GM15510 (cell line): Measurements from ENCODE around the gene ADGRG7.

ENCODE experiments used
- POLR2A ChIP-seq: IDR thresholded peaks from 3 replicates; pipeline ENCODE4 v1.6.1; 2011; ENCODE audit warnings: borderline replicate concordance; ENCODE audit not compliant: insufficient read length; ENCODE audit errors: extremely low read depth

Gene ADGRG7

GRCh38 chr3:100627491-100627890 lies 18.1 kb downstream of the ADGRG7 start:
- no peak for TF ChIP-seq POLR2A

DNA sequence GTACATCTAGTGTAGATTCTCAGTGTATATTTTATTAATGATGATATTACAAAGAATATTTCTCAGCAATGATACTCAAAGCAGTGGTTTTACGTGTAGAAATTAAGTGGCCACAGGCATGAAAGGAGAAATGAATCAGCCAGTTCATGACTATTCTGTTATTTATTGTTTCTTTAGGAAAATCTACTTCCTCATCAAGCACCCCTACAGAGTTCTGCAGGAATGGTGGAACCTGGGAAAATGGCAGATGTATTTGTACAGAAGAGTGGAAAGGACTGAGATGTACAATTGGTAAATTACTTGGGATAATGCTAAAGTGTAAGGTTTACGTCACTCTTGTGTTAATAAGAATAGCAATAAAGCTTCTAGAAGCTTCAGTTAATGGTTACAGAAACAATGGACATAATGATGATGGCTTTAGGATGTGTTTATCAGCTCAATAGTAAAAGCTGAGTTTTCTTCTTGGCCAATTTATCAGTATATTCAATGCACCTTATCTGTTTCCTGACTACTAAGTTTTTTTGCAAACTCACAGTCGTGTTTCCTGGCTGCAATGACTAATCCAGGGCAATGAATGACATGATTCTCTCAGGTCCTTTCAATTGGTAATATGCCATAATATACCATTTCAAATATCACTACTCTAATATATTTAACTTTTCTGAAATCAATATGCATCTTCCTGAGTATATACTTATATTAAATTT lies 20.2 kb downstream of the ADGRG7 start:
- no peak for TF ChIP-seq POLR2A

GRCh38 chr3:100630664-100631063 lies 21.3 kb downstream of the ADGRG7 start:
- no peak for TF ChIP-seq POLR2A

GRCh38 chr3:100631236-100631635 lies 21.8 kb downstream of the ADGRG7 start:
- no peak for TF ChIP-seq POLR2A

DNA sequence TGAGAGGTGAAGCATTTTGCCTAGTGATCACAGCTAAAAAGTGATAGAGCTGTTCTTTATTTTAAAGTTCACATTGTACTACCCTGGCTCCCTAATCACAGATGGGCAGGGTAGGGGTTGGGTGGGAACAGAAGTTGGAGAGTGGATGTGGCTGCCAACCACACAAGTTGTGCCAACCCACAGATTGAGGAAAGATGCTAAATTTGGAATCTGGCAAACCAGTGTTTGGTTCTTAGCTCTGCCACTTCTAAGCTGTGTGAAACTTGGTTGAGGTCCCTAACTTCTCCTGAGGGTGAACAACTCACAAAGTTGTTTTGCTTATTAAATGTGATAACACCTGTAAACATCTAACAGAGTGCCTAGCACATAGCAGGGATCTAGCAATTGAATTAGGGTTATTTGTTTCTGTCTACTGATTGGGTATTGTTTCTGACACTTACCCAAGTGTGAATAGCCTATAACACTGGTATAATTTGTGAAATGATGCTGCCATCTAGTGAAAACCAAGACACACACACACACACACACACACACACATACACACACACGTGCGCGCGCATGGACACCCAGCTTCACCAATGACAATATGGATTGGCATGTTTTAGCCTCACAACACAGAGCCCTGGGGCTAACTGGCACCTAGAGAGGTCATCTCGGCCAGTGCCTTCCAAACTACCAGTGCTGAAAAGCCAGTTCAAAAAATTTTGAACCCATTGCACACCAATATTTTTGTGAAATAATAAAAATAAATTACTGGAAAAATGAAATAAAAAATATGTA lies 25.3 kb downstream of the ADGRG7 start:
- no peak for TF ChIP-seq POLR2A

GRCh38 chr3:100635273-100635701 lies 25.9 kb downstream of the ADGRG7 start:
- no peak for TF ChIP-seq POLR2A

DNA sequence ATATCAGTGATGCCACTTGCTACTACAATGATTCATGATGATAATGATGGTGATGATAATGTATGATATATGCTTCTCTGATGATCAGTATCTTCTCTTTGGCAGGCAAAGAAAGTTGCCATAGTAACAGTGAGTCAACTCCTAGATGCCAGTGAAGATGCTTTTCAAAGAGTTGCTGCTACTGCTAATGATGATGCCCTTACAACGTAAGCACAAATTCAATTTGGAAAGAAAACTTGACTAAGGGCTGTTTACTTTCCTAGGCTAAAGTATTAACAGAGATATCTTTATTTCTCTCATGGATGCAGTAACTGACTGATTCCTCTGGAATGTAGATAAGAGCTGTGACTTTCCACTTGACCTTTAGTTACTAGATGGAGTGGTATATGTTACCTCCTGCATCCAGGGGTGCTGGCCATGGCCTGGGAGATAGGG lies 27.8 kb downstream of the ADGRG7 start:
- no peak for TF ChIP-seq POLR2A

- TF ChIP-seq POLR2A = no peak
These were observed 31.2 kb downstream of the ADGRG7 start for GRCh38 chr3:100640633-100641032.

DNA sequence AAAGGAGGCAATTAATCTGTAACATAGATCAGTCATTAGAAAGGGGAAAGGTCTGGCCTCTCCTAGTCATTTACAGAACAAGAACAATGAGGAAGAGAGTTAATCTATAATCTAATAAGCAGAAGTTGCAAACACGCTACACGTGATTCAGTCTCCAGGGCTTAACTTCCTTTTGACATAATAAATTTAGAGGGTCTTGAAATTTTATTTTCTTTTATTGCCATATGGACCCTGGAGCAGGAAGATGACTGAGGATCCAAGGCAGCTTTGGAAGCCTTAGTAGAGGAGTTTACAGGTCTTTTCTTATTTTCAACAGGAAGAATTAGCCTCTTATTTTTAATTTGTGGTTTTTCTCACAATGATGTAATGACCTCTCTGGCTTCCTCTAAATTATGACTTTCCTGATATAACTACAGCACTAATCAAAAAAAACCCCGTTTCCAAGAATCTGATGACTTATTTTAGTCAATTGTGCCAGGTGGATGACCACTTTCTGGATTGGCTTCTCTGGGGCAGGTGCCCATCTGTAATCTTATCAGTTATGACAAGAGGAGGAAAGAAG lies 32.2 kb downstream of the ADGRG7 start:
- no peak for TF ChIP-seq POLR2A

- TF ChIP-seq POLR2A = no peak
These were observed 36.5 kb downstream of the ADGRG7 start for GRCh38 chr3:100645913-100646312.

DNA sequence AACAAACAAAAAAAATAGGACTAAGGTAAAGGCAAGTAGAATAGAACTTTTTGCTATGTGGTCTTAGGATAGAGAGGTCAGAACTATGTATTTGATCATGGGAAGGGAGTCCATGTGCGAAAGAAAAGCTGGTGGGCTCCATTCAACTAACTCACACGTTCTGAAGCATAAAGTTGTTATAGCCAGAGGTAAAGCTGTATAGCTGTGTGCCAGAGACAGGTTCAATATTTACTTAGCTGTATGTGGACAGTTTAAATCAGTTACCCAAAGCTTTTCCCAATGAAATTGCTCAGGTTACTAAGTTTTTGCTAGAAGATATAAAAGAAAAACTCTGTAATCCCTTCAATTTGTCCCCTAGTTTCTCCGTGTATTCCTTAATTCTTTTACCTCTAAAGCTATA lies 37.8 kb downstream of the ADGRG7 start:
- TF ChIP-seq POLR2A = no peak

GRCh38 chr3:100647657-100648056 lies 38.3 kb downstream of the ADGRG7 start:
- no peak for TF ChIP-seq POLR2A

- TF ChIP-seq POLR2A = no peak
These were observed 41.5 kb downstream of the ADGRG7 start for GRCh38 chr3:100650651-100651619.

DNA sequence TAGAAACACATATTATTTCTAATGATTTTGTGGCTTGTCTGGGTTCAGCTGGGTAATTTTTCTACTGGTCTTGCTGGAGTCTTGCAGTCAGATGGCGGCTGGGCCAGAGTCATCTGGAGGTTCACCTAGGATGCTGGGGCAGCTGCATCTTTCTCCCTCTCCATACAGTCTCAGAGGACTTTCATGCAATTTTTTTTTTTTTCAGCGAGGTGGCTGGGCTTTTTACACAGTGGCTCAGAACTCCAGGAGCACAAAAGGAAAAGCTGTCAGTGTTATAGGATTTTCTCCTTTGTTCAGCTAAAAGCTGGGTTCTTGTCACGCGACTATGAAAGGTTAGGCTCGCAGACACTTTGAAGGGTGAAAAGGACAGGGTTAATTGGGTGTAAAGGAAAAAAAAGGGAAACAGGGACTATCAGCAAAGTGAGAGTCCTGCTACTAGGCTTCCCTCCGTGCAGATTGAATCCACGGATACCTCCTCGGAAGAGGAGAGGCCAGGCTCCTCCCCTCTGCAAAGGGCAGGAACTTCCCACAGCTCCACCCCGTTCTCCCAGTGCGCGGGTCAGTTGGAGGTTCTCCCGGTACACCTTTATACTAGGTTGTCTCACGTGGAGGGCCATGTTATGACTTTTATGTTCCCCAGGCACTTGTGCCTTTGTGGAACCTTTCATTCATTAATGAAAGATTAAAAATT lies 44.3 kb downstream of the ADGRG7 start:
- no peak for TF ChIP-seq POLR2A

DNA sequence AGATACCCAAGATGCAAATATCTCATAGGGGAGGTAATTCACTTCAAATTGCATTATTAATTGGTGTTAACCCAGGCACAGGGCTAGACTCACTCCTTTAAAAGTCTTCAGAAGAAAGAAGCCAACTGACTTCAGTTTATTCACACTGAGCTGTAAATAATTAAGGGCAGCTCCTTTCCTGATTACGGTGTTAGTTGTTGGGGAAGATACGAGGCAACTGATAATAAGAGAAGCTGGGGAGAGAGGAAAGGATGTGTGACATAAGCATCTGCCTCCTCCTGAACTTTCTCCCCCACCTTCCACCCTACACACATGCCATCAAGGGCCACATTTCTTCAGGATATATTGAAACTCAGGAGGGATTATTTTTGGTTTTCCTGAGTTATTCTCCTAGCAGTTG lies 47.5 kb downstream of the ADGRG7 start:
- TF ChIP-seq POLR2A = no peak
